ENCODE data around the gene PDE7B.

DNA sequence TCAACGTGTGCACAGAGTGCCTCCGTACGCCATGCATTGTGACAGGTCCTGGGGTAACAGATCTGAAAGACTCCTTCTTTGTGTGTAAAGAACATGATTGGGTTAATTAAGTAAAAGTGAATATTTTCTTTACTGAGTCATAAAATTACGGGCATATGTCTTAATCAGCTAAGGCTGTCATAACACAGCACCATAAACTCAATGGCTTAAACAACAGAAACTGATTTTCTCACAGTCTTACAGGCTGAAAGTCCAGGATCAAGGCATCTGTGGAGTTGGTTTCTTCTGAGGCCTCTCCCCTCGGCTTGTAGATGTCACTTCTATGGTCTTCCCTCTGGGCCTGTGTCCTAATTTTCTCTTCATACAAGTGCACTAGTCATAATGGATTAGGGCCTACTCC, 221.7 kb downstream of the PDE7B start:
- TF ChIP-seq POLR2AphosphoS5 (IDR thresholded peaks at IDR 0.05): no peak
- TF ChIP-seq CTCF (IDR thresholded peaks at IDR 0.05): no peak
- TF ChIP-seq EP300 (IDR thresholded peaks at IDR 0.05): no peak
